Body of pancreas (tissue), 4 donors: ENCODE measurements around the gene LRRC7.

ENCODE experiments used
- CTCF ChIP-seq, 7 experiments: fragments of 450-650 bp in 4 of 7; fragments of 200-600 bp in 3 of 7; sonication (generic) in 3 of 7; IDR thresholded peaks; one replicate each; pipeline ENCODE4 v1.5.1; 2016 to 2019; ENCODE audit warnings: antibody characterized with exemption in 7 of 7
- POLR2A ChIP-seq, 3 donors: fragments of 450-650 bp; IDR thresholded peaks; one replicate each; pipeline ENCODE4 v1.6.1; 2016; ENCODE audit warnings: antibody characterized with exemption in 3 of 3, mild to moderate bottlenecking in 2 of 3

GRCh38 chr1:69524015-69524414 lies 43.7 kb upstream of the LRRC7 start:
- TF ChIP-seq CTCF (IDR thresholded peaks at IDR 0.05) = no peak
- no peak for TF ChIP-seq POLR2A (IDR thresholded peaks at IDR 0.05)
